NCI-H2196 treated with DMSO at 0.1 percent for 48 hours (cell line): ENCODE results near the gene DCC.

Experiments used
- DNase-seq: peaks from one replicate; lab custom pipeline; 2025; ENCODE audit not compliant: unreplicated experiment; lab: John Stamatoyannopoulos, UW

Gene DCC

DNA sequence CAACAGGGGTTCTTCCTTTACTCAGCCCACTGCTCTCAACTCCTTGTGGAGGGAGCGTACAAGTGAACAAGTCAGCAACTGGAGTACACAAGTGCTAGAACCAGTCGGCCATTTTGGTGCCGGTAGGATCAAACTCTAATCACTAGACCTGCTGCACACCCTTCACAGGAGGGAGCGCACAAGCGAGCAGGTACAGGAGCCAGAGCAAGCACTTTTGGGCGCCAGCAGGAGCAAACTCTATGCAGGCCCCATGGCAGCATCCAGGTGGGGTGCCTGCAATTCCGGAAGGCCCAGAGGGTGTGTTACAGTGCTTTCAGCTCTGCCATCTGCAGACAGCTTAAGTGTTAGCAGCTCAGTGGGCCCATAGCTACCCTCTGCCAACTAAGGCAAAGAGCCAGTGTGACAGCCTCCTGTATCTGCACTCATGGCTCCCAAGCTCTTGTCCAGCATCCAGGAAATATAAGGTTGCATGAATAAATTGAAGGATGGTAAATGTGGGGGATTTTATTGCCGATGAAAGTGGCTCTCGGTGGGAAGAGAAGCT, 426.1 kb downstream of the DCC start:
- no peak for DNase-seq

- DNase-seq: no peak
Measured at GRCh38 chr18:52781113-52781512, 441.1 kb downstream of the DCC start.

GRCh38 chr18:52791321-52791720, 451.3 kb downstream of the DCC start:
- DNase-seq: no peak

DNA sequence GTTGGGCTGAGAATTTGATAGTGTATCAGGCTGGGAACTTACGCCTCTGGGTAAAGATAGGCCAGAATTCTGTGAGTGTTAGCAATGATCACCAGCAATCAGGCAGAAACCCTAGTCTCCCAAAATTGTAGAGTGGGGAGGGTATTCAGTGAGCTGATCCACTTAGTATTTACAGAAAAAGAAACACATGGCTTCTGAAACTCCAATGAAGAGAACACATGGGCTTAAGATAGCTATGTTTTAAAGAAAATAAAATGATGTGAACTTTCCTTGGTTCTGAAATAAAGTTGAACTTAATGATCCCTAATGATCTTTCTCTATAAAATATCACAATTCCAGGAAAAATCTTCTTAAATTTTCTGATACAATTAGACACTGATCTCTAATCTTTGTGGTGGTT, 472.8 kb downstream of the DCC start:
- no peak for DNase-seq

DNA sequence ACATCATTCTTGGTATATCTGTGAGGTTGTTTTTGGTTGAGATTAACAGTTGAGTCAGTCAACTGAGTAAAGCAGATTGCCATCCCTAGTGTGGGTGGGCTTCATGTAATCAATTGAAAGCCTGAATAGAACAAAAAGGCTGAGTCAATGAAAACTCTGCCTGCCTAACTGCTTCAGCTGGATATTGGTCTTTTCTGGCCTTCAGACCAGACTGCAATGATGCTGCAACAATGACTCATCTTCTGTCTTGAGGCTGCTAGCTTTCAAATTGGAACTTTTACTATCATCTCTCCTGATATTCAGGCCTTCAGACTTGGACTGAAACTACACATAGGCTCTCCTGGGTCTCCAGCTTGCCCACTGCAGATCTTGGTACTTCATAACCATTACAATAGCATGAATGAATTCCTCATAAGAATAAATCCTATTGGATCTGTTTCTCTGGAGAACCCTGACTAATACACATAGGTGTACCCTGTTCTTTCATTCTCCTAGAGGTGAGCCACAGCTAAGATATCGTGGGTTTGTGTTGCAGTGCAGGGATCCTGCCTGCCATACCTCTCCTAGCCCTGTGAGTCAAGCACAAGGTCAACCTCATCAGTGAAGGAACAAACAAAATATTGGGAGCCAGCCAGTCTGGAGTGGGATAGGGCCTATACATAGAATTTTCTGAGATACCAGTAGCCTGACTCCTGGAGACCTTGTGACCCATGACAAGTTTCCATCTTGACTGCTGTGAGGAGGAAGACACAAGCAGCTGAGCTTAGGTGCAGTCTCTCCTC, 473.8 kb downstream of the DCC start:
- no peak for DNase-seq

DNA sequence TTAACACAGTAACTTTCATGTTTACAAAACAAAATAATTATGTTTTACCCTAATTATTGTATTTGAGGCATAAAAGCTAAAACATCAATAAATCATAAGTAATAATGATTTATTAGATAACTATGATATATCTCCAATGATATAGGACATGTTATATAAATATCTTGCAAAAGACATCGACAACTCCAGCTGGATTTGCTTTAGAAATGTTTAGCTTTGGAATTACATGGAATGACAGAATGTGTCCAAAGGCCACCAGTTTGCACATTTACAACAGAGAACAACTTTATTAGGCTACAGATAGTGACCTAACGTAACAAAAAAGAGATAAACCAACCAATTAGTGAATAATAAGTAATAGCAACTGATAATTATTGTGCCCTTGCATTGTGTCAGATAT, 475.7 kb downstream of the DCC start:
- no peak for DNase-seq

- no peak for DNase-seq
Measured at GRCh38 chr18:52816121-52816520, 476.1 kb downstream of the DCC start.

- DNase-seq: no peak
Measured at GRCh38 chr18:52822160-52822559, 482.2 kb downstream of the DCC start.

- DNase-seq: no peak
Measured at GRCh38 chr18:52824126-52824525, 484.1 kb downstream of the DCC start.

DNA sequence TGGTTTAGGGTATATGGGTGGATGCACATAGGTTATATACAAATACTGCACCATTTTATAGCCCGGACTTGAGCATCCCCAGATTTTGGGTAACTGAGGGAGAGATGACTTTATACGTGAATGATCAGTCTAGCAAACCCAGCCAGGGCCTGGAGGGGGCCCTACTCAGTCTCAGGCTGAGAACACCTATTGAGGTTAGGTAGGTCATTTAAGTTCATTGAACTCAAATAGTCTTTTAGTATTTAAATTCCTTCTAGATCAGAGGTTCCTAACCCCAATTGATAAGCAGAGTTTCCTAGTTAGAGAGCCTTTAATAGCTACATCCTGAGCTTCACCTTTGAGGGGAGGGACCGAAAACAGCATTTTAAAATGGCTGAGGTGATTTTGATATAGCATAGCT, 487.0 kb downstream of the DCC start:
- DNase-seq: no peak

DNA sequence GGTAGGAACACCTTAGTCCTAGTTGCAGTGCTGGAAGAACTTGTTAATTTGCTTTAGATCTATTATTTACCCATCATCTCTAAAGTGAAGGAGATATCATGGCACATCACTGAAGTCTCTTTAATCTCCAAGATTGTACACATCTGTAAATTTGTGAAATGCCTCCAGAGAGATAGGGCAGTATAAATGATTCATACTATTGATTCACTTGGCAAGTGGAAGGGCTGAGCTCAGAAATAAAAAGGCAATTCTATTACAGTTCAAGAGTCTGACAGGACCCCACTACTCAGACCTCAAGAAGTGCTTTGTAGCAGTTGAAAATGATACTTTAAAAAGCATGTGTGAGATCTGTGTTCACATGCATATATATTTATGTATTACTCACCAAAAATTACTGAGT, 489.3 kb downstream of the DCC start:
- no peak for DNase-seq

GRCh38 chr18:52829876-52830405, 489.9 kb downstream of the DCC start:
- DNase-seq: no peak

DNA sequence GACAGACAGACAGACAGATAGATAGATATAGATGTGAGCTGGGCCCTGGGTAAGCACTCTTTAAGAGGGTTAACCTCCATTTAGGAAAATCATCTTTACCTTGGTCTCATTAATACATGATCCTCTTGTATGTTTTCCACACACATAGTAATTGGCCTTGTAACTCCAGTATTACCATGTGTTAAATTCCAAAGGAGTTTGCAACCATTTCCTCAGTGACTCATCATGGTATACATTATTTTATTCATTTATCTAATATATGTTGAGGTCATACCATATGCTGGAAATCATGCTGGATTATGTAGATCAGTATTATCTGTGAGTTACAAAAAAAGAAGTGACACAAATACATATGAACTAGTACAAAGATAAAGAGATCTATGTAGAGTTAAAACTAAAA, 504.3 kb downstream of the DCC start:
- no peak for DNase-seq

GRCh38 chr18:52845036-52845435, 505.0 kb downstream of the DCC start:
- no peak for DNase-seq

GRCh38 chr18:52850031-52850560, 510.1 kb downstream of the DCC start:
- DNase-seq: no peak

DNA sequence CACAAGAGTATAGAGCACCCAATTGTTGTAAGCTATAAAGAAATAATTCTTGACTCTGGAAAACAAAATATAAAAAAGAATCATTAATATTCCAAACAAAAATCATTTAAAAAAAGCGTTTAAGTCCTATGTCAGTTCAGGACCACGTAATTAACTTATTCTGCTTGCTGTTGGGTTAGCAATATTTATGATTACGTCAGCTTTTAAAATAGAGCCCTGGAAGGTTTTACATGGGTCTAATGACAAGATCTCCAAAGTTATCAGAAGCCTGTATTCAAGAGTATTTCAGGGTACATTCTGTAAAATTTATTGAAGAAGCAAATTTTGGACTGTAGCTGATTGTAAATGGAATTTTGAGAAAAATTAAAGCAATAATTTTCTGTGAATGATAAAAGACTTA, 521.6 kb downstream of the DCC start:
- DNase-seq: no peak

- no peak for DNase-seq
Measured at GRCh38 chr18:52869349-52869923, 529.4 kb downstream of the DCC start.

GRCh38 chr18:52869942-52870907, 530.2 kb downstream of the DCC start:
- DNase-seq: no peak

GRCh38 chr18:52874774-52875173, 534.8 kb downstream of the DCC start:
- no peak for DNase-seq

DNA sequence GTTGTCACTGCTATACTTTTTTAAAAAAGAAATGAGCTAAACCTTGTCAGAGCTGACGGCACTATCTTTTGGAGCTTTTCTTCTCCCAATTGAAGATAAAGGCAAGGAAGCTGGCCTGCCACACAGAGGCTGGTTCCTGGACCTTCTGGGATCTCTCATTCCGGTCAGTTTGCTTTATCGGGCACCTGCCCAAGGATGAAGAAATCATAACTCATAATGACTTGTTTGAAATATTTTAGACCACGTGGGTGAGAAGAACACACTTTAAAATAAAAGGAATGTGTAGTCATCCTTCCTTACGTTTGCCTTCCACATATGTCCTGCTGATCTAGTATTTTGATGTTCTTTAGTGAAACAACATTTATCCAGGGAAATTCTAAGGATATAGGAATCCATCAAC, 535.7 kb downstream of the DCC start:
- no peak for DNase-seq

DNA sequence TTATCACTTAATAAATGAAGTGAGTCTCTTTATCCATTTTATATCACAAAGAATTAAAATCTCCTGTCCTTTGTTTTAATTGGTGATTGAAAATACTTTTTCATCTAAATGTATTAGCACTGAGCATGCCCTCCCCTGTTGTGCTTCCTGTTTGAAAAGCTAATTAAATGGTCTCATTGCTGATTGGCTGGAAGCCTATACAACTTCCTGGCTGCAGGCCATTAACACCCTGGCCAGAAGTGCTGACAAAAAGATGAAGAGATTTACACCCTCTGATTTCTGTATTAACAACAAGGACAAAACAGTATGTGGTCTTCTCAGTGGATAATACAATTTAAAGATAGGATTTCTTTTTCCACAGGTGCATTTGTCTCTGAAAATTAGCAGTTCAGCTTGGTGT, 548.0 kb downstream of the DCC start:
- no peak for DNase-seq
